LHCN-M2 (cell line): ENCODE measurements around the gene USP3. TPM values are rescaled to one million over a fixed set of nuclear protein-coding genes. Genes with fewer than 3 reads are reported as not detected.
A peak's percentile ranks its signal among the peaks of the same experiment; 100 is the strongest.

Experiments
- DNase-seq: peaks from one replicate; pipeline ENCODE4 v3.0.0-alpha.2; 2012; ENCODE audit warnings: low read depth
- total RNA-seq: library from RNA; depleted of rRNA; stranded (reverse); fragments of >200 nt; gene quantifications from 2 replicates; pipeline ENCODE4 v1.2.3, GENCODE V29; 2014

The USP3 gene
- total RNA-seq, 1 experiment from 2014 or later = 24.3 TPM

GRCh38 chr15:63497642-63498467 is 6.5 kb upstream of the USP3 start:
- DNase-seq = no peak

GRCh38 chr15:63499175-63499549 is 5.2 kb upstream of the USP3 start:
- no peak for DNase-seq

GRCh38 chr15:63499611-63500010 is 4.8 kb upstream of the USP3 start:
- no peak for DNase-seq

- DNase-seq = no peak
Measured at GRCh38 chr15:63500265-63501250, 3.8 kb upstream of the USP3 start.

- peak; percentile 72 for DNase-seq
Measured at GRCh38 chr15:63501256-63502089, 2.9 kb upstream of the USP3 start.

GRCh38 chr15:63502137-63502766 is 2.1 kb upstream of the USP3 start:
- no peak for DNase-seq

- peak; percentile 95 for DNase-seq
Measured at GRCh38 chr15:63502843-63503738, 1.3 kb upstream of the USP3 start.

GRCh38 chr15:63503739-63504246 is 600 bp upstream of the USP3 start:
- peak; percentile 73 for DNase-seq

GRCh38 chr15:63504979-63505841 is 817 bp downstream of the USP3 start:
- peak; percentile 63 for DNase-seq

GRCh38 chr15:63505842-63506222 is 1.4 kb downstream of the USP3 start:
- DNase-seq = no peak

GRCh38 chr15:63506537-63507035 is 2.2 kb downstream of the USP3 start:
- peak; percentile 33 for DNase-seq

GRCh38 chr15:63507878-63508818 is 3.8 kb downstream of the USP3 start:
- DNase-seq = no peak

- DNase-seq = no peak
Measured at GRCh38 chr15:63509056-63509954, 4.9 kb downstream of the USP3 start.

- peak; percentile 57 for DNase-seq
Measured at GRCh38 chr15:63509955-63510940, 5.9 kb downstream of the USP3 start.

- no peak for DNase-seq
Measured at GRCh38 chr15:63512148-63512547, 7.8 kb downstream of the USP3 start.
